ENCODE data around the gene MATR3. TPM values are rescaled to one million over a fixed set of nuclear protein-coding genes. Genes with fewer than 3 reads are reported as not detected.
"Not testable (repeated sequence)": the region's sequence is repeated elsewhere in the genome, so short reads cannot be mapped to it uniquely, and the experiment has no call there.

Gene MATR3
- total RNA-seq, 4 donors from 2014 or later: 270 to 549 (median 314) TPM

- DNase-seq: no peak
- intact Hi-C loops (cut with DNase I; ENCODE audit: low total_unique reads): no loop called here
- Histone ChIP-seq H3K4me1 (peaks cover 5 to 6% of the 10 kb centered on the region in 2 donors), H3K27me3 (no peaks in the 10 kb centered on the region), H3K4me3 (peak overlapping the region; percentile 84 to 92), H3K36me3 (no peaks in the 10 kb centered on the region), H3K9me3 (no peaks in the 10 kb centered on the region), H3K27ac (peak overlapping the region; percentile 96 to 98)
- TF ChIP-seq POLR2A (IDR thresholded peaks at IDR 0.05): no peak
- TF ChIP-seq, protein P1, sequence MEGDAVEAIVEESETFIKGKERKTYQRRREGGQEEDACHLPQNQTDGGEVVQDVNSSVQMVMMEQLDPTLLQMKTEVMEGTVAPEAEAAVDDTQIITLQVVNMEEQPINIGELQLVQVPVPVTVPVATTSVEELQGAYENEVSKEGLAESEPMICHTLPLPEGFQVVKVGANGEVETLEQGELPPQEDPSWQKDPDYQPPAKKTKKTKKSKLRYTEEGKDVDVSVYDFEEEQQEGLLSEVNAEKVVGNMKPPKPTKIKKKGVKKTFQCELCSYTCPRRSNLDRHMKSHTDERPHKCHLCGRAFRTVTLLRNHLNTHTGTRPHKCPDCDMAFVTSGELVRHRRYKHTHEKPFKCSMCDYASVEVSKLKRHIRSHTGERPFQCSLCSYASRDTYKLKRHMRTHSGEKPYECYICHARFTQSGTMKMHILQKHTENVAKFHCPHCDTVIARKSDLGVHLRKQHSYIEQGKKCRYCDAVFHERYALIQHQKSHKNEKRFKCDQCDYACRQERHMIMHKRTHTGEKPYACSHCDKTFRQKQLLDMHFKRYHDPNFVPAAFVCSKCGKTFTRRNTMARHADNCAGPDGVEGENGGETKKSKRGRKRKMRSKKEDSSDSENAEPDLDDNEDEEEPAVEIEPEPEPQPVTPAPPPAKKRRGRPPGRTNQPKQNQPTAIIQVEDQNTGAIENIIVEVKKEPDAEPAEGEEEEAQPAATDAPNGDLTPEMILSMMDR (IDR thresholded peaks at IDR 0.05): no peak
Measured at GRCh38 chr5:139342423-139342723, 48.8 kb downstream of the MATR3 start.

DNA sequence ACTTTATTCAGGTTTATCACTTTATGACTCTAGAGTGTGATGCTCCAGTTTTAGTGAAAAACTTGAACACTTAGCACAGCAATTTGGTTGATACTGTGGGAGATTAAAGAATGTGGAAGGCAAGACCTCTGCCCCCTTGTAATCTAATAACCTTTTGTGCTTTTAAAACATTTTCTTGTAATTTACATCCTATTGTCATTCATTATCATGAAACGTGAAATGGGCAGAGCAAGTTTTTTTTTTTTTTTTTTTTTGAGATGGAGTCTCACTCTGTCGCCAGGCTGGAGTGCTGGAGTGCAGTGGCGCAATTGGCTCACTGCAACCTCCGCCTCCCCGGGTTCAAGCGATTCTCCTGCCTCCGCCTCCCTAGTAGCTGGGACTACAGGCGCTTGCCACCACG lies 49.9 kb downstream of the MATR3 start:
- H3K36me3 ChIP-seq: no peaks in the 10 kb centered on the region
- H3K4me3 ChIP-seq: peak overlapping the region in 1 of 2 donors; percentile 92
- no peak for DNase-seq
- H3K27me3 ChIP-seq: no peaks in the 10 kb centered on the region
- TF ChIP-seq, protein P1 (IDR thresholded peaks at IDR 0.05): no peak
- TF ChIP-seq POLR2A (IDR thresholded peaks at IDR 0.05): no peak
- peaks cover 5 to 6% of the 10 kb centered on the region in 2 donors for H3K4me1 ChIP-seq
- intact Hi-C loops (cut with DNase I; ENCODE audit: low total_unique reads): no loop called here
- H3K27ac ChIP-seq: no peak overlapping the region
- H3K9me3 ChIP-seq: no peaks in the 10 kb centered on the region

DNA sequence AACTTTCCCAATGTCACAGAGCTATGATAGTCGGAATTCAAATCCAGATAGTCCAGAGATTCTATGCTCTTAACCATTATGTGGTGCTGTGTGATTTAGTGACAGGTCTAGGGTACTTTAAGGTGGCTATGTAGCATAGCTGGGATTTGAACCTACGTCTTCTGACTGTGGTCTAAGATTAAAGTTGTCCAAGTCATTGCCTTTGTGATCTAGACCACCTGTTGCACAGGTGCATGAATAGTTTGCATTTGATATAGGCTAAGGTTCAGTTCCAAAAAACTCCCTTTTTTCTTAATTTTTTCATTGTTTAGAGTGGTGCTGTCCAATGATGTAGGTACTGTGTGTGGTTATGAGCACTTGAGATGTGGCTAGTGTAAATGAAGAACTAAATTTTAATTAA lies 50.6 kb downstream of the MATR3 start:
- Histone ChIP-seq H3K27ac (no peak overlapping the region), H3K4me1 (peaks cover 5 to 6% of the 10 kb centered on the region in 2 donors), H3K36me3 (no peaks in the 10 kb centered on the region), H3K4me3 (no peak overlapping the region), H3K27me3 (no peaks in the 10 kb centered on the region), H3K9me3 (no peaks in the 10 kb centered on the region)
- intact Hi-C loops (cut with DNase I; ENCODE audit: low total_unique reads): no loop called here
- no peak for DNase-seq
- TF ChIP-seq, protein P1 (IDR thresholded peaks at IDR 0.05): no peak
- TF ChIP-seq POLR2A (IDR thresholded peaks at IDR 0.05): no peak

DNA sequence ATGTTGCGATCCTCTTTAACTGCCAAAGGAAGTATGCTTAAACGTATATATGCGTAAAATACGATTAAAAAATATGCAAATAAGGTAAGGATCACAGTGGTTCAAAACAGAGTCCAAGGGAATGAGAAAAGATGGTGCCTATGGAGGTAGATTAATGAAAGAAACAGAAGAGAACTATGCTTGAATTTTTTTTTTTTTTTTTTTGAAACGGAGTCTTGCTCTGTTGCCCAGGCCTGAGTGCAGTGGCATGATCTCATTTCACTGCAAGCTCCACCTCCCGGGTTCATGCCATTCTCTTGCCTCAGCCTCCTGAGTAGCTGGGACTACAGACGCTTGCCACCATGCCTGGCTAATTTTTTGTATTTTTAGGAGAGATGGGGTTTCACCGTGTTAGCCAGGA lies 51.9 kb downstream of the MATR3 start:
- H3K4me3 ChIP-seq; H3K27ac ChIP-seq; H3K36me3 ChIP-seq; intact Hi-C loops (cut with DNase I; ENCODE audit: low total_unique reads); H3K9me3 ChIP-seq; DNase-seq; H3K27me3 ChIP-seq; H3K4me1 ChIP-seq: not testable (repeated sequence)

DNA sequence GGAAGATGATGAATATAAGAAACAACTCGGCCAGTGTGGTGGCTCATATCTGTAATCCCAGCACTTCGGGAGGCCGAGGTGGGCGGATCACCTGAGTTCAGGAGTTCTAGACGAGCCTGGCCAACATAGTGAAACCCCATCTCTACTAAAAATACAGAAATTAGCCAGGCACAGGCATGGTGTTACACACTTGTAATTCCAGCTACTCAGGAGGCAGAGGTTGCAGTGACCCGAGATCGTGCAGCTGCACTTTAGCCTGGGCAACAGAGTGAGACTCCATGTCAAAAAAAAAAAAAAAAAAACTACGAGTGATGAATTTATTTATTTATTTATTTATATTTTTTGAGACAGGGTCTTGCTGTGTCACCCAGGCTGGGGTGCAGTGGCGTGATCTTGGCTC lies 54.3 kb downstream of the MATR3 start:
- H3K4me3 ChIP-seq; DNase-seq; intact Hi-C loops (cut with DNase I; ENCODE audit: low total_unique reads); H3K27me3 ChIP-seq; H3K36me3 ChIP-seq; H3K27ac ChIP-seq; H3K4me1 ChIP-seq; H3K9me3 ChIP-seq: not testable (repeated sequence)

GRCh38 chr5:139354186-139354585 lies 60.6 kb downstream of the MATR3 start:
- no peaks in the 10 kb centered on the region for H3K36me3 ChIP-seq
- intact Hi-C loops (cut with DNase I; ENCODE audit: low total_unique reads): no loop called here
- no peak for DNase-seq
- TF ChIP-seq, protein P1 (IDR thresholded peaks at IDR 0.05): no peak
- TF ChIP-seq POLR2A (IDR thresholded peaks at IDR 0.05): no peak
- no peak overlapping the region for H3K27ac ChIP-seq
- H3K4me3 ChIP-seq: no peak overlapping the region
- no peaks in the 10 kb centered on the region for H3K9me3 ChIP-seq
- H3K4me1 ChIP-seq: no peaks in the 10 kb centered on the region
- H3K27me3 ChIP-seq: no peaks in the 10 kb centered on the region

DNA sequence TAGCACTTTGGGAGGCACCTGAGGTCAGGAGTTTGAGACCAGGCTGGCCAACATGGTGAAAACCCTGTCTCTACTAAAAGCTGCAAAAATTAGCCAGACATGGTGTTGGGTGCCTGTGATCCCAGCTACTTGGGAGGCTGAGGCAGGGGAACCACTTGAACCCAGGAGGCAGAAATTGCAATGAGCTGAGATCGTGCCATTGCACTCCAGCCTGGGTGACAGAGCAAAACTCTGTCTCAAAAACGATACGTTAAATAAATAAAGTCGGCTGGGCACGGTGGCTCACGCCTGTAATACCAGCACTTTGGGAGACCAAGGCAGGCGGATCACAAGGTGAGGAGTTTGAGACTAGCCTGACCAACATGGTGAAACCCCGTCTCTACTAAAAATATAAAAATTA lies 62.4 kb downstream of the MATR3 start:
- intact Hi-C loops (cut with DNase I; ENCODE audit: low total_unique reads); H3K27me3 ChIP-seq; H3K4me1 ChIP-seq: not testable (repeated sequence)

More for the DNA sequence above, 62.4 kb downstream of the MATR3 start:
- not testable (repeated sequence) for H3K9me3 ChIP-seq, H3K36me3 ChIP-seq, H3K27ac ChIP-seq, DNase-seq, H3K4me3 ChIP-seq

Measured in uterus (tissue), 4 donors.